HL-60 (cell line): ENCODE results near the gene MAPT.

Experiments used
- CTCF ChIP-seq: IDR thresholded peaks from one replicate; pipeline ENCODE4 v1.5.1; 2011; ENCODE audit warnings: low read length, control low read depth, inconsistent platforms; ENCODE audit not compliant: insufficient read depth
- POLR2AphosphoS5 ChIP-seq: IDR thresholded peaks from 2 replicates; pipeline ENCODE4 v1.6.1; 2012; ENCODE audit warnings: low read depth

GRCh38 chr17:46031920-46032319, 137.6 kb downstream of the MAPT start:
- TF ChIP-seq CTCF (no peak), POLR2AphosphoS5 (no peak)
